HG03521 (cell line): ENCODE measurements around the gene SDCCAG8.

Experiments used
- ATAC-seq: cut with Tn5 transposase; IDR thresholded peaks from one replicate; pipeline ENCODE4 v1.9.1; 2021; ENCODE audit warnings: mild to moderate bottlenecking, moderate library complexity; ENCODE audit not compliant: unreplicated experiment

Gene SDCCAG8

DNA sequence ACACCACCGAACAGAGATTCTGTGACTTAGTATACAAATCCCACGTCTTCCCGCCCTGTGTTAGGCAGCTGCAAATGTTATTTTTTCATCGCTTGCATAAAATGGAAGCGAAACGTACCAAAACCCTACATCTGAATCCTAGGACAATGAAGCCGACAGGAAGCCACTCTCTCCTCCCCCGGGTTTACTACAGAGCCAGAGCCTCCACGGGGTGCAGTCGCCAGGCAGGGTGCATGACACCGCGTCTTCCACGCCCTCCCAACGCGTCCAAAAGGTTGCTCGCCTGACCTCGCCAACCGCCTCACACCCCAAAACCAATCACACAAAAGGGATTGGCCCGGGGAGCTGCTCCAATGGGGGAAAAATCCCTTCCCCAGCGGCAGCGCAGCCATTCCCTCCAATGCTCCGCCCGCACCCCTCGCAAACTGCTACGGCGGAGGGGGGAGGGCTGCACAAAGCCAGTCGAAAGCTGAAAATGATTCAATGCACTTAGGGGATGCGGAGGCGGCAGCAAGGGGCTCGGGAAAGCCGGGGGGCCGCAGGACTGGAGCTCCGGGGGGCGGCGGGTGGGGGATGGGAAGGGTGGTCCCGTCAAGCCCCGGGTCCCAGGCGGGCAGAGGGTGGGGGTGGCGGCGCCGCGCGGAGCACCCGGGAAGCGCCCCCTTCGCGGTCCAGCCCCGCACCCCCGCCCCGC lies 1.5 kb upstream of the SDCCAG8 start:
- ATAC-seq = peak; percentile 19

DNA sequence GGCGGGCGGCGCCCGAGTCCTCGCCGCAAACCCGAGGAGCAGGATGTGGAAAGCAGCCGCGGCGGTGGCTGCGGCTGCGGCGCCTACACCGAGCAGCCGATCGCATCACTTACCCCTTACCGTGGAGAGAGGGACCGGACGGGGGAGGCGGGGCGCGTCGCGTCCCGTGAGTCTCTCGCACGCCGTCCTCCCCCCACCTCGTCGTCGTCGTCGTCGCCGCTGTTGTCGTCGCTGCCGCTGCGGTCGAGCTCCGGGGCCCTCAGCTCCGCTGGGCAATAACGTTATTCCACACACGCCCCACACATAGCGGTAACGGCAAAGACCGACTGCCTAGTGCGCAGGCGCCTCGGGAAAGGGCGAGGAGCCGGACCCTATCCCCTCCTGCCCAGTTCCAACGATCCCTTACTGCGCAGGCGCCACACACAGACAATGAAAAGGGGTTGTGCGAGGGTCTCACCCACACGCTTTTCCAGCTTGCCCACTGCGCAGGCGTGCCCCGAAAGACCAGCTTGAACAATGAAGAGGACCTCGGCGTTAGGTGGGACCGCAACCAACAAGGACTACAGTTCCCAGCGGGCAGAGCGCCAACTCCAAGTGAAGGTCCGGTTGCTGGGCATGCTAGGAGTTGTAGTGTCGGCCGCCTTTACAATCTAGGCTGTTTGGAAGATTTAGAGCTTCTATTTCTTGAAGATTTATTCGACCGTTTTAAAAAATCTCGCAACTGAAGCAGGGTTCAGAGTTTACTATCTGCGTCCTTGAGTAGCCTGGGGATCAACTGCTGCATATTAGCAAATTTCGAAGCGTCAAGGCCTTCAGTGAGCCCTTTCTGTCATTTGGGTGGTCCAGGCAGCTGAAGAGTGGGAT lies 682 bp upstream of the SDCCAG8 start, which contains the start of gene CEP170:
TSS of gene CEP170 (minus strand) at position 355 of the 864 bp plus-strand sequence. CDS start 30,001 bp downstream, outside the sequence.
- ATAC-seq = peak; percentile 44

DNA sequence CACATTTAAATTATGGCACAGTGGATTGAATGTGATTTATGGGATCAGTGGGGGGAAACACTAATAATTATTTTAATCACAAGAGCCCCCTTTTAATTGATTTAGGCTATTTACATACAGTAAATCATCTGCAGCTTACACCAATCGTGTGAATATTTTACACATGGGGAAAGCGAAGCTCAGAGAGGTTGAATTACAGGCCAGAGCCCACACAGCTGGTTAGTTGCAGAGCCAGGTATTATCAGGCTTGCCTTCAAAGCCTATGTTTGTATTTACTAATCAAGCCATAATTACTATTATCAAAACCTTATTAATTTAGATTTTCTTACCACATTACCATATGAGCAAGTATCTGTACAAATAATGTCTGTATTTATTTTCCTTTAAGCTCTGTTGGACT lies 749 bp downstream of the SDCCAG8 start:
- no peak for ATAC-seq

DNA sequence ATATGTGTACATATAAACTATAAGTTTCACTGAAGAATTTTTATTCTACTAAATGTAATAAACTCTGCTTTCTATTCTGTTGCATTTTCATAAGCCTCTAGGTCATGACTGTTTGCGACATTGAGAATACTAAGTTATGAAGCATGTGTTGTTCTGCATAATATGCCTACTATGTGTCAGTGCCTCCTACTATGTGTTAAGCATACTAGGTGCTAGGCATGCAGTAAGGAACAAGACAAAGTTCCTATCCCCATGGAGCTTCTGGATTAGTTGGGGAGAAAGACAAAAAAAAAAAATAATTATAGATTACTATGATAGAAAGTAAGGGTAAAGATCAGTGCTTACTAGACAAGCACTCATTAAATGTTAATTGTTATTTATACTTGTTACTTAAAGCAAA lies 1.3 kb downstream of the SDCCAG8 start:
- no peak for ATAC-seq

DNA sequence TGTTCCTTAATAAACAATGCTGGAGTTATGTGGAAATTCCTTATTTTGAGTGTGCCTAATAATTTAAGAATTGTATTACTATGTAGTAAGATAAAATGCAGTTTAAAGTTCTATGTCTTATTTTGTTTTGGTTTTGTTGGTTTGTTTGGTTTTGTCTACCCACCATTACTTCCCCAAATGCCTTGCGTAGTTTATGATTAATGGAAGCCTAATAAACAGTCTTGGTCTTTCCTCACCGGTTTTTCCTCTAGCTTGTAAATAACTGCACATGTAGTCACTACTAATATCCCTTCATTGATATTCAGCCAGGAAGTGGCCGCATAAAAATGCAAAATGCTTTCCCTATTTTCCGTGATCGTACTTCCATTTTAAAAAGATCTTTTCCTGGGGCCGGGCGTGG lies 2.9 kb downstream of the SDCCAG8 start:
- ATAC-seq = no peak

DNA sequence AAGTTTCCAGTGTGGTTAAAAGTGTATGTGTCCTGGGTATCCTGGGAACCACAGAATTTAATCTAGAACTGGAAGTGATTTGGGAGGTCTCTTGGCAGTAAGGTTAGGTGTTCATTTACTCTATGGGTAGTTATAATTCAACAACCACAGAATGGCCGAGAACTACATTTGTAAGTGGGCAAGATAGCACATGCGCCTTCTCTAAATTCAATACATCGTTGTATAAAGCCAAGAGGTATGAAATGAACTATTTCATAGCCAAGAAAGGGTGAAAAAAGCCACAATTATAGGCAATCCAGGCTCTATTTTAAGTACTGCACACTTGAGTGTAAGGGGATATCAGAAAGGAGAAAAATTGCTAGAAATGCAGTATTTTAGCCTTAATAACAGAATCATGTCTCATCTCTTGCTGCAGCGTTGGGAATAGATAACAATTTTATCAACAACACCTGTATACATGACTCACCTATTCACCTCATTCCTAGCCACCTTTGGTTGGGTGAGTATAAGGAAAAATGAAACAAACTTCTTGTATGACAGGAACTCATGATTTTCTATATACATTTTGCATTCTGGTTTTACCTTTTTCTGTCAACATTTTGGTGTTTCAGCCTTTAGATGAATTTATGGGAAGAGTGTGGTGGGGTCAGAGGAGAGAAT lies 4.5 kb downstream of the SDCCAG8 start:
- ATAC-seq = no peak

DNA sequence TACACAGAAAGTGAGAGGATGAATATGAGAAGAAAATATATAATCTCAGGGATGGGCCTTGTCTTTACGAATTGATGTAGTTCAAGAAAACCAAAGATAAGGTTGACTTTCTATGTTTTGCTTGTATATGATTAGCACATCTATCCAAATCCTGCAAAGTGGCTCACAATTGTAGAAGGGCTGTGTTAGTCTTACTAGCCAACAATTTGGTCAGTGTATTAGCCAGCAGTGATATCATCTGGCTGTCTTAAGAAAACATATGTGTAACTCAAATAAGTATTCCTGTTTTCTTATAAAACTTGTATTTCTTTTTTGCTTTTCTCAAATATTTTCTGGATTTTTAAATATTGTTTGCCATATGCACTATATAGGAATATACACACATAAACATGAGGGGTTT lies 5.5 kb downstream of the SDCCAG8 start:
- no peak for ATAC-seq

DNA sequence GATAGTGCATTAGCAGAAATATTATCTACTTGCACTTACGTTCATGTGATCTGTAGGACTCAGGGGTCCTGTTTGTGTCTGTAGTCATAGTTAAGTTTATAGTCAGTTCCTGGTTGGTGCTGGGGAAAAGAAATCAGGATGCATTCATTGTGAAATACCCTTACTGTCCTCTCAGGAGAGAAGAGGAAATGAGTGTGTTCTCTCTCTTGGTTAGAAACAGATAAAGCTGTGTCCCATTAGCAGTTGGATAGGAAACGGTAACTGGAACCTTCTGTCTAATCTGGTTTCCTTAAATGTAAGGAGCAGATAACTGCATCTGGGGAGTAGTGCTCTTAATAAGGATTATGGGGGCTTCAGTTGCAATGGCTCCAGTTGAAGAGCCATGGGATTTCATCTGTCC lies 8.9 kb downstream of the SDCCAG8 start:
- ATAC-seq = no peak

DNA sequence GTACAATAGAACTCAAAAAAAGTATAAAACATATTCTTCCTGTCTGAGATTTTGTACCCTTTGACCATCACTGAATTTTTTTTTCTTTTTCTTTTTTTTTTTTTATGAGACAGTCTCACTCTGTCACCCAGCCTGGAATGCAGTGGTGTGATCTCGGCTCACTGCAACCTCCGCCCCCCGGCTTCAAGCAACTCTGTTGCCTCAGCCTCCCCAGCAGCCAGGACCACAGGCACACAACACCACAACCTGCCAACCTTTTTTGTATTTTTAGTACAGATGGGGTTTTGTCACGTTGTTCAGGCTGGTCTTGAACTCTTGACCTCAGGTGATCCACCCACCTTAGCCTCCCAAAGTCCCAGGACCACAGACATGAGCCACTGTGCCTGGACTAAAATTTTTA lies 10.4 kb downstream of the SDCCAG8 start:
- no peak for ATAC-seq

DNA sequence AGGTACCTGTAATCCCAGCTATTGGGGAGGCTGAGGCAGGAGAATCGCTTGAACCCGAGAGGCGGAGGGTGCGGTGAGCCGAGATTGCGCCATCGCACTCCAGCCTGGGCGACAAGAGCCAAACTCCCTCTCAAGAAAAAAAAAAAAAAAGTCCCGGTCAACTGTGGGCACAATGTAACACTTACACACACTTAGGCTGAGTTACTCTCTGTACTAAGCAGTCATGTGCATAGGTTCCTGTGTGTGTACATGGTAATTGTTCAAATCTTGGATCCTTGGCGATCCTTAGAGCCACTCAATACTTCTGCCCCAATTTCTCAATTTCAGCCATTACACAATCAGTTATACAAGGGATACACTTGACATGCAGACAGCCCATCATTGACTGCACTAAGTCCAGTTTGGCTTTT lies 11.6 kb downstream of the SDCCAG8 start:
- no peak for ATAC-seq

DNA sequence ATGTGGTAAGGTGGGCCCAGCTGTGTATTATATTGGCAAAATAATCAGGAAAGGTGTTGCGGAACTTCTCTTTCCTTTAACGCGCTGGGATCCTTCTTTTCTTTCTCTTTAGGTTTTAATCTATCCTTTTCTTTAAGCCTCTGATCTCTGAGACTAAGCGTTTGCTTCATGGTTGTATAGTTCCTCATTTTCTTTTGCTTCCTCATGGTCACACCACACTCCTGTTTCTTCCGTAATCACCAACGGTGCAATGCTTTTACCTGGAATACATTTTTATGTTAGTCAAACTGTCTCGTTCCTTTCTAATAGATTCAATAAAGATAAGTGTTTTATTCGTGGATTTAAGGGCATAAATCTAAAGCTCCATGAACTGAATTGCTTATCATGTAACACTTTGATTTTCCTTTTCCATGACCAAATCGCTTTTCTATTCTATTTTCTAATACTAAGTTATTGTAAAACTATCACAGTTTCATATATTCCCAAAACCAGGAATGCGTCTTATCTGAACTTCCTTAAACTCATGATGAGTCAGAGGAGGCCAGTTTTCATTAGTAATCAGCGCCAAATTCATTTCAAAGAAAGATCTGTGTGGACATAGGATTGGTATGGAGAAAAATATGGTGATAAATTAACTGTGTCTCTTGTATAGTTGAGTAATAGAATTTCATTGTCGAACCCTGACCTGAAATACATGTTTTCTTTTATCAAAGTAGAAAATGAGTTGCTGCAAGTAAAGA lies 12.2 kb downstream of the SDCCAG8 start:
- no peak for ATAC-seq

DNA sequence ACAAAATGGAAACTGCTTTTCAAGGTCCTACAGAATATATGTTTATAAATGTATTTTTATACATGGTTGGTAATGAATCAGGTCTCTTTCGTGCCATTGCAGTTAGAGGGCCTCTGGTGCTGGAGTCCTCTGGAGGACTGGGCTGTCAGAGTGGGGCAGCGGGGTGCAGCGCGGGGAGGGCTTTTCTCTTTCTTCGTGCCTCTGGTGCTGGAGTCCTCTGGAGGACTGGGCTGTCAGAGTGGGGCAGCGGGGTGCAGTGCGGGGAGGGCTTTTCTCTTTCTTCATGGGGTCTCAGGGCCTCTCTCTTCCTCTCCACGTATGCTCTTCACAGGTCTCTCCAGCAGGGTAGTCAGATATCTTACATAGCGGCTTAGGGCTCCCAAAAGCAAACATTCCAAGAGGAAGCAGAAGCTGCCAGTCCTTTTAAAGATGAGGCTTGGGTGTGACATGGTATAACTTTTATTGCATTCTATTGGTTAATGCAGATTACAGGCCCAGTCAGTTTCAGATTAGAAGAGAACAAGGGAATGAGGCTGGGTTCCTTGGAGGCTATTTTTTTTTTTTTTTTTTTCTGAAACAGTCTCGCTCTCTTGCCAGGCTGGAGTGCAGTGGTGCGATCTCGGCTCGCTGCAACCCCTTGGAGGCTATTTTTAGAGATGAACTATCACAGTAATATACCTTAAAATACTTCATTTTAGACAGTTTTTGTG lies 13.1 kb downstream of the SDCCAG8 start:
- peak; percentile 9 for ATAC-seq

DNA sequence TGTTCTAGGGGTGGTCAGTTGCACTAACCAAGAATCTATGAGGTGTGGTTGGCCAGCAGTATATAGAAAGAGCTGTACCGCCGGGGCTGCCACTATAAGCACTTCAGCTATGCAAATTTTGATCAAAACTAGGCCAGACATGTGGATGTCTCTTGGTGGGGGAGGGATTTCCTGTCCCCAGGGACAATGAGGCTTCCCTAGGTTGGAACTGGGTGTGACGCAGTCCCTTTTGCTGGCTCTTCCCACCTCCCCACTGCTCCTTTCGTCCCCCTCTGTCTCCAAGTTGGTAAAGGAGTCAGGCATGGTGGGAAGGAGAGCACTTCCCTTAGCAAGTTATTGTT lies 13.6 kb downstream of the SDCCAG8 start:
- ATAC-seq = peak; percentile 58

DNA sequence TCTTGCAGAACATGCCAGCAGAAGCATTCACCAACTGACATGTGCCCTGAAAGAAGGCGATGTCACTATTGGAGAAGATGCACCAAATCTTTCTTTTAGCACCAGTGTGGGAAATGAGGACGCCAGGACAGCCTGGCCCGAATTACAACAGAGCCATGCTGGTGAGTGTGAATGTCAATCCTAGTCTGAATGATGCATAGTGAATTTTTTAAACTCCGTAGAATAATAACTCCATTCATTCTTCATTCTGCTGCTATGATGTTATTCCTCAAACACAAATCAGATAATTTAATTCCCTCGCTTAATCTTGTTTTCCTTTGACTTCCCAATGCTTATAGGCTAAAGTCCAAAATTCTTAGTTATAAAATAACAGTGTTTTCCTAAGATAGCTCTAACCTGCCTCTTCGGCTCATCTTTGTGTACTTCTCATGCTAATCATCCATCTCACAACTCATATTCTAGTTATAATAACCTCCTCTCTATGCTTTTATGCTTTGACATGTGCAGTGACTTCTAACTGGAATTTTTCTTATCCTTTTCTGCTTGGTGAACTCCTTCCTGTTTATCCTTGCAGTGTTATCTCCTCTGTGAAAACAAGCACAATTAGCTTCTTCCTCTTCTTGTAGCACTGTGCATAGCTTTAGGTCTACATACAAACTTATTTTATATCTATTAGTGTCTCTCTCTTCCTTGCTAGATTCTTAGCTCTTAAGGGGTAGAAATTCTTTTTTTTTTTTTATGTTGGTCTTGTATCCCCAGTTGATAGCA lies 14.4 kb downstream of the SDCCAG8 start:
- no peak for ATAC-seq

DNA sequence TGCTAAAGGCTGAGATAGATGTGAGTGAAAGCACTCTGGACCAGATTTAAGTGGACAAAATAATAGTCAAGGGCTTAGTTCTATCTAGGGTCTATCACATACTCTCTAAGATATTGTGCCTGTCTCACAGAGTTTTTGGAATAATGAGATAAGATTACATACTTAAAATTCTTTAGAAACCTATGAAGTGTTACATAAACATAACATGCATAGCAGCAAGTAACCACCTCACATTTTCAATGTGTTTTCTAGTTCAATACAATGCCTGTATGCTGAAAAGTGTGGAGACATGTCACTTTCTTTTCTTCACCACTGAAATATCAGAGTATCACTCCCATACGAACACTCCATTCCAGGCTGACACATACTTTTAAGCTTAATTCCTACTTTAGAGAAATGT lies 16.2 kb downstream of the SDCCAG8 start:
- no peak for ATAC-seq

DNA sequence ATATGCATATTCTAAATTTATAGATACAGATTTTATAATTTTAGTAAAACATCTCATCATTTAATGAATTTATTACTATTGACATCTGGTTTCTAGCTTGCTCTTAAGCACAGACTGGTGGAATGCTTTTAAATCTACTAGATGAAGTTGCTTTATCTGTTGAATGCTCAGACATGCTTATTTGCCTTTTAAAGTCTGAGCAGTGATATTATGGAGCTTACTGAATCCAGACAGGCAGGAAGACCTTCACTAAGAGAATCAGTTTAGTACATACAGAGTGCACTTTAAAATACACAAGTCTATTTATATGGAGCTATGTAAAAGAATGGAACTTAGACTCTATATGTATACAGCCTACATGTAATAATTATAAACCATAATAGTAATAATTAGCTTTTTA lies 16.6 kb downstream of the SDCCAG8 start:
- ATAC-seq = no peak

DNA sequence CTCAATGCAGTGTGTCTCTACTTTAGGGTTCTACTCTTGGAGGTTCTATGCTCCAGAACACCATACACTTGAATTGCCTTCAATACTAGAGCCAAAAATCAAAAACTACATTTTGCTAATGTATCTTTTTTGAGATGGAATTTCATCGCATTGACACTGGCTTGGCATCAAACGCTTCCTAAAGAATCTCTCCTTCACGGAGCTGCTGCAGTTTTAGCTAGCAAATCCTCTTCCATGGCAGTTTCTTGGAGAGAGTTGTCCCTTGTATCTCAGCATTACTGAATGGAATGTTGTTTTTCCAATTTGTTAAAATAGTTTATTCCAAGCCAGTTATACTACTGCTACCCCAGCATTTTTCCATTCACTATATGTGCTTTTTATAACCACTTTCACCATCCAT lies 17.7 kb downstream of the SDCCAG8 start:
- ATAC-seq = no peak

DNA sequence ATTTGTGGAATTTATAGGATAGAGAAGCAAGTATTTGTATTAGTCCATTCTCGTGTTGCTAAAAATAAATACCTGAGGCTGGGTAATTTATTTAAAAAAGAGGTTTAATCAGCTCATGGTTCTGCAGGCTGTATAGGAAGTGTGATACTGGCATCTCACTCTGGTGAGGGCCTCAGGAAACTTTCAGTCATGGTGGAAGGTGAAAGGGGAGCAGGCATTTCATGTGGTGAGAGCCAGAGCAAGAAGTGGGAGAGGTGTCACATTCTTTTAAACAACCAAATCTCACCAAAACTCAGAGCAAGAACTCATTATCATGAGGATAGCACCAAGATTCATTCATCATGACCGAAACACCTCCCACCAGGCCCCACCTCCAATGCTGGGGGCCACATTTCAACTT lies 18.1 kb downstream of the SDCCAG8 start:
- ATAC-seq = no peak

DNA sequence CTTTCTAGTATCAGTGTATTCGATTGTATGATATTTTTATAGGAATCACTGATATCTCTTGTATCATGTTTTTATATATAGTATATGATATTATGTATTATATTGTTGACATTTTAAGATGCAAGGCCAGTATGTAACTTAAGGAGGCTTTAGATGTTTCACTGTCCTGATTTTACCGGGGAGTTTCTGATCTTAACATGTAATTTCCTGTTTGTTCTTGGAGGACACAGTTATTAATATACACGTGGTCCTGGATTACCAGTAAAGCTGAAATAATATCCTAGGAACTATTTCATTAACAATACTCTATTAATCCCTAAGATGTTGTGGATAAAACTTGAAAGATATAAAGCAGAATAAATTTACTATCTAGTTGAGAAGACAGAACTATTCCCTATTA lies 19.5 kb downstream of the SDCCAG8 start:
- ATAC-seq = no peak
